ENCODE results near the gene FBXL13. TPM values are rescaled to one million over a fixed set of nuclear protein-coding genes. Genes with fewer than 3 reads are reported as not detected.
"Not testable (repeated sequence)": the region's sequence is repeated elsewhere in the genome, so short reads cannot be mapped to it uniquely, and the experiment has no call there.

The FBXL13 gene
- polyA plus RNA-seq, 1 donor, result 4.3 TPM

DNA sequence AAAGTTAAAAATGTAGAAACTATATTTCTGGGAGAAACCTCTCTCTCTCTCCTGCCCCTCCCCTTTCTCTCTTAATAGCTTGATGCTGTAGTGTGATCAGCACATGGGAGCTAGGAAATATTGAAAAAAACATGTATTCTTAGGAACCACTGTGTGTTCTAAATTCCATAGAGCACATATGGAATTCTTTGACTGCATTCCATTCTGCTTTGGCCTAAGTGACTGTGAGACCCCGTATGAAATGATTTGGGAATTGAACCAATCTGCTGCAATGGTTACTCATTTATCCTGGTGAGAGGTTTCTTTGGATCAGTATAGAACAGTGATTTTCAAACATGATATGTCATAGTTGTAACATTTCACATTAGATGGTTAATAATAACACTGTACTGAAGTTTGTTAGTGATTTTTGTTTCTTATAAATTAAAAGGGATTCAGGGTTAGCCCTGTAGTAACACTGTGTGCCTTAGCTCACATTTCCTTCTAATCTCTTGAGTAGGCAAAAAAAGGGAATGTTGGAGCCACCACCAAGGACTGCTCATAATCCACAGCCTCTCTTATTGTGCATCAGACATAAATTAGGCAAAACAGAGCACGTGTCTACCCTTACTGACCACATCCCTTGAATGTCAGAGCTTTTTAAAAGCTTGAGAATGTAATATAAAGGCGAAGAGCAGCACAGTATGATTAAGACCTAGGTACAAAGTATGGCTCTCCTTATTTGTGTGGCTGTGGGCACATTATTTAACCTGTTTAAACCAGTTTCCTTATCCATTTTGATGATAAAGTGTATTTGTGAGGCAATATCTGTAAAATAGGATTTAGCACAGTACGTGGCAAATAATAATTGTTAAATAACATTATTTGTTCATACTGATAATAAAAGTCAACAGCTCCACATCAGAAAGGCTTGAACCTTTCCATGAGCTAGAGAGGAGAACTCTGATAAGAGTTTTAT lies 256.7 kb downstream of the FBXL13 start:
- no peak for DNase-seq

DNA sequence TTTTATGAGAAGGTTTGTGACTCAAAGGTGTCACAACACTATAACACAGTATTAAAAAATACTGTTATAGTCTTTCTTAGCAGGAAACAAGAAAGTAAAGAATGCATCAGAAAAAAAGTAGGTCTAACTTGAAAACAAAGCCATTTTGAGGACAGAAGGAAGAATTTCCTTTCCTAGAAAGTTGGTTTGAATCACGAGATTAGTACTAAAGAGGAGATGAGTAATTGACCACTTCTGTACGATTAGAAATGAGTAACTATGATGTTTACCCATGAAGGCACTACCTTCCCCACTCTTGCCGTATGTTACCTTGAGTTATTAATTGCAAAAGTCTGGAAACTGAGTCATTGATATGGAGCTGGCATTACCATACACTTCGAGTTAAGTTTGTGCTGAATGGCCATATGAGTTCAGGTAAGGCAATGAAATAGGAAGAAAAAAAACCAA lies 260.5 kb downstream of the FBXL13 start:
- DNase-seq, result no peak

DNA sequence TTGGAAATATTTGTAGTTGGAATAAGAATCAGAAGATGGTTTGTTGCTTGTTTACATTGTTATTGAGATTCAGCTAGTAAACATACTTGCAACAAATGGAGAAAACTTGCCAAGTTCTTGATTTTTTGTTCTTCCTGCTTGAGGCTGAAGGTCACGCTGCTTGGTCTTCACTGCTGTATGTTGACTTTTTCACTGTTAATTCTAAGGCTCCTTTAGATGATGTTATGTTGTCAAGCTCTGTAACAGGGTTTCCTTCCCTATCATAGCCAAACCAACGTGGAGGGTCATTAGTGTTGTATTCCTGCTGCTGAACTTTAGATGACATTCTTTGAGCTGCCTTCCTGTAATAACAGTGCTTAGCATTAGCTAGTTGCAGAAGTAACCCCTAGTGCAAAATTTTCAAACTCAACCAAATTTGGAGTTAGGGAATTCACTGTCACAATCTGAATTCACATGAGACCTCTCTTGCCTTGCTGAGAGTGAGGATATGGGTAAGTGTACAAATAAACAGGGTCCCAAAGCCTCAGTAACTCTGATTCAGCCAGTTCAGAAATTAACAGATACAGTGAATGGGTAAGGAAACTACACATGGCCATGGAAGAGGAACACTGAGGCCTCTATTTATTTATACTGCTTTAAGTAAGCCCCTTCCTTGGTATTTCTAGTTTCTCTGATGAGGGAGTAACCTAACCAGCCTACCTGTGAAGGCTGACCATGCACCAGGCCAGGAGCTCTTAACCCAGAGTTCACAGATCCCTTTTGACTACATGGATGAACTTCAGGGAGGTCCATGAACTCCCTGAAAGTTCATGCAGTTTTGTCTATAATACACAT lies 261.2 kb downstream of the FBXL13 start:
- DNase-seq, result no peak

DNA sequence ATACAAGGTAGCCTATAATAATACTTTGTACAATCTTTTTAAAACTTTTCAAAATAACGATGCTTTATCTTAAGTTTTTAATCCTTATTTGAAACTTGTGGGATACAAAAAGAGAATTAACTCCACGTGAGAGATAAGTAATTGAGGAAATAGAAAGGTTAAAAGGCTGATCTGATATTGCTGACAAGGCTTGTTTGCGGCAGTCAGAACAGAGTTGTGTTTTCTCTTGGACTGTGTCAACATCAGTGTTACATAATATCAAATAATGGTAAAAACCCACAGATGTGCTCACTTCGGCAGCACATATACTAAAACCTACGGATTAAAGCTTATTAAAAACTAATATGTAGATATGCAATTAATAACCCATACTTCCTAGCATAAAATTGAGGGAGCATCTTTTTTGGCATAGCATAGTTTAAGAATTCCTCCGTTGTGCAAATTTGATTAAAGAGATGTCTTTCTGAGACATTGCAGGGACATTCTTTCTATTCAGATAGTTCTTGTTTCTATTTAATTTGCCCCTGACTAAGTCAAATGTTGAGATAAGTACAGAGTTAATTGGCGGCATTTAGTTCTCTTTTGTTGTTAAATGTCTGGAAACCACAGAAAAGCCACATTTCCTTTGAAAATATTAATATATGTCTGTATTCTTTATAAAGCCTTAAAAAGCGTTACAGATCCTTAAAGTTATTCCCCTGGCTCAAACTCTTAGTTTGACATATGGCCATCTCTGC lies 262.5 kb downstream of the FBXL13 start:
- no peak for DNase-seq

DNA sequence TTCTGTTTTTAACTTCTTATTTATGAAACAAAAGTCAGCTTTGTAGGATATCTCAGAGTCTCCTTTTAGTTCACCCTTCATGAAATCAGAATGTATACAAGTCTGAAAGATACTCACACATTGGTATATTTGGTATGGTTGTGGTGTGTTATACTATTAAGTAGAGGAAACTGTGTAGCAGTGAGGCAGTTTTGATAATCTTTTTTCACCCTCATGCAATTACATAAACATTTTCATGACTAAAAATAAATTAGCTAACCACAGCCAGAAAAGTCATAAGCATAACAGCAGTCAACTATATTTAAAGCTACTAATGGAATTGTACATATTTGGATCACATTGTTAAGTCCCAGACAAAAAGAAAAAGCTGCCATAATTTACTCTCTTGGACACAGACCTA lies 263.7 kb downstream of the FBXL13 start:
- DNase-seq, result no peak

DNA sequence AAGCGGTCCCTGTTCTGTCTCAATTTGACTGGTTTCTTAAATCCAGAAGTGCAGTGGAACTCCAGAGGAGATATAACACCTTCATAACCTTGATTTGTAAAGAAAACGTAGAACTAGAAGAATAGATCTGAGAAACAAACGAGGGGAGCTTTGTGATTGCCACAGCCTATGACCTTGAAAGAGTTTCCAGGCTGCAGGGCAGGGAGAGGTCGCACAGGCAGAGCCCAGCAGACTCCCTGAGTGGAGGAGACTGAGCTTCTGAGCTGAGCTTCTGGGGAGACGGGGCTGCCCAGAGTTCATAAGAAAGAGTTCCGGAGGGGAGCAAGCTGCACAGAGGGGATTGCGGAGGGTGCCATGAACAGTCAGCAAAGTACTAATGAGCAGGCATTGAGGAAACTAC lies 268.0 kb downstream of the FBXL13 start:
- no peak for DNase-seq

DNA sequence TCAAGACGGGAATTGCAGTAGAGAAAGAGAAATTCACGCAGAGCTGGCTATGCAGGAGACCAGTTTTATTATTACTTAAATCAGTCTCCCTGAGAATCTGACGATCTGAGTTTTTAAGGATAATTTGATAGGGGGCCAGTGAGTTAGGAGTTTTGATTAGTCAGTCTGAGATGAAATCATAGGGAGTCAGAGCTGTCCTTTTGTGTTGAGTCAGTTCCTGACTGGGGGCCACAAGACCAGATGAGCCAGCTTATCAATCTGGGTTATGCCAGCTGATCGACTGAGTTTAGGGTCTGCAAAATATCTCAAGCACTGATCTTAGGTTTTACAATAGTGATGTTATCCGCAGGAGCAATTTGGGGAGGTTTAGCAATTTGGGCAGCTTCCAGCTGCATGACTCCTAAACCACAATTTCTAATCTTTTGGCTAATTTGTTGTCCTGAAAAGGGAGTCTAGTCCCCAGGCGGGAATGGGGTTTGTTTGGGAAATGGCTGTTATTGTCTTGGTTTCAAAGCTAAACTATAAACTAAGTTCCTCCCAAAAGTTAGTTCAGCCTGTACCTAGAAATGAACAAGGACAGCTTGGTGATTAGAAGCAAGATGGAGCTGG lies 278.5 kb downstream of the FBXL13 start:
- not testable (repeated sequence) for DNase-seq

DNA sequence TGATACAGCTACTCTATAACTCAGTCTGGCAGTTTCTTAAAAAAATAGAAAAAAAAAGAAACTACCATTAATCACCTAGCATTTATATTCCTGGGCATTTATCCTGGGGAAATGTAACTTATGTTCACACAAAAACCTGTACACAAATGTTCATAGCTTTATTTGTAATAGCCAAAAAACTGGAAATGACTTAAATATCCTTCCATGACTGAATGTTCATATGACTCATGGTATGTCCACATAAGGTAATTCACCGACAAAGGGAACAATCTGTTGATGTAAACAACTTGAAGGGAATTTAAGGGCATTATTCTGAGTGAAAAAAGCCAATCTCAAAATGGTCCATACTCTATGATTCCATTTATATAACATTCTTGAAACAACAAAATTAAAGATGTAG lies 280.0 kb downstream of the FBXL13 start:
- not testable (repeated sequence) for DNase-seq

DNA sequence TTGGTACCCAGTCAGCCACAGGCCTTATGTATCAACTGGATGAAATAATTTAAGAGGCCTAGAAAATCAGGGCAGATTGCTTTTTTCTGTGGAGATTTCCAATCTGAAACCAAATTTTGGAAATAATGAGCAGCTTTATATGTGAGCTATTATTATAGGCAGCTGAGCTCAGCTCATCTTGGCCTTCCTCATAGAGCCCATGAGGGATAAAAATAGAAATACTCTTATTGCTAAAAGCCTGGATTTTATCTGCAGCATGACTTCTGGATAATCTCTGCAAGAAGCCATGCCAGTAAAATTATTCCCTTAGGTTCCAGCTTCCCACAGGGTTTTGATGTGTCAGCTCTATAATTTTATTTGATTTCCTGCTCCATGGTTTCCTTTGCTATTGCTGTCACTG lies 282.8 kb downstream of the FBXL13 start:
- DNase-seq, result not testable (repeated sequence)

DNA sequence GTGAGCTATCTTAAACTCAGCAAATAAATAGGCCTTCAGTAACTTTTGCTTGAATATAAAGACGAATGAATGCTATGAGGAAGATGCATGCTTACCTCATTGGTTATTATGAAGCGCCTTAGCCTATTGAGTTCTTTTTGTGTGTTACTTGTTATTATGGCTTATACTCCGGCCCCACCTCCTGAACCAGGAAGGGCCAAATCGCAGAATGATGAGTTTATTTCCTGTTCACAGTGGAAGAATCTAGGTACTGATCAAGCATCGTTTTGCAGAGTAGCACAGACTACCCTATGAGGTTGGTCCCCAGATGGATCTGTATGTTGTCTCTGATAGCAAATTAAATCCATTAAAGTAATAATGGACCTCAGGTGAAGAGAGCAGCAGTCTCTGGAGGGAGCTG lies 283.2 kb downstream of the FBXL13 start:
- not testable (repeated sequence) for DNase-seq

DNA sequence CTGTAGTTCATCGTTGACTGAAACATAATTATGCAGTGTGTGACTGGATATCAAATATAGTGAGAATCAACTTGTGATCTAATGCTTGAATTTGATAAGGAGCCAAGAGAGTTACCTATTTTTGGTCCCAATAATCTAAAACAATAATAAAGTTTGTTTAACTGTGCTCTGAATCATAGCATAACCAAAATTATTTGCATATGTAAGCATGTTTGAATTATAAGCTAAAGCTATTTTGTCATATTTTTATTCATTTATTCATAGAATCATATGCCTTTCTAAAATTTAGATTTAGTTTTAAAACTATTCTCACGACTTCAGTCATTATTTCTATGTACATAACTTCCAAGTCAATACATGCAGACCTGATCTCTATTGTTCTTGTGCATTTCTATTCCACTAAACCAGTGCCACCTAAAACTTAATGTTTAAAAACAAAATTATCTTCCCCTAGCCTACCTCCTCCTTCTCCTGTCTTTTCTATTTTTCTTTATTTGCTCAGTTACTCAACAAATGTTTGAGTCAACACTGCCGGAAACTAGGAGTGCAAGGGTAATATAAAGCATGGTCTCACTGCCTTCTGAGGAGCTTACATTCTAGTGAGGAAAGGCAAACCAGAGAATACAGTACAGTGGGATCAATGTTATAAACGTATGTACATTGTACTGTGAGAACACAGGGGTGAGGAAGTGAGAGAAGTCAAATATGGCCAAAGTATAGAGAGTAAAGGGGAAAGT lies 284.1 kb downstream of the FBXL13 start:
- DNase-seq, result not testable (repeated sequence)

DNA sequence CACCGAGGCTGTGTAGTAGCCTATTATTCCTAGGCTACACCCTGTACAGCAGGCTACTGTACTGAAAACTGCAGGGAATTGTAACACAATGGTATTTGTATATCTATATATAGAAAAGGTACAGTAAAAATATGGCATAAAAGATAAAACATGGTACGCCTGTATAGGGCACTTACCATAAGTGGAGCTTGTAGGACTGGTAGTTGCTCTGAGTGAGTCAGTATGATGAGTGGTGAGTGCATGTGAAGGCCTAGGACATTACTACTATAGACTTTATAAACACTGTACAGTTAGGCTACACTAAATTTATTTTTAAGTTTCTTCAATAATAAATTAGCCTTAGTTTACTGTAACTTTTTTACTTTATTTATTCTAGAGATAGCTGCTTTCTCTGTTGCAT lies 285.8 kb downstream of the FBXL13 start:
- not testable (repeated sequence) for DNase-seq

DNA sequence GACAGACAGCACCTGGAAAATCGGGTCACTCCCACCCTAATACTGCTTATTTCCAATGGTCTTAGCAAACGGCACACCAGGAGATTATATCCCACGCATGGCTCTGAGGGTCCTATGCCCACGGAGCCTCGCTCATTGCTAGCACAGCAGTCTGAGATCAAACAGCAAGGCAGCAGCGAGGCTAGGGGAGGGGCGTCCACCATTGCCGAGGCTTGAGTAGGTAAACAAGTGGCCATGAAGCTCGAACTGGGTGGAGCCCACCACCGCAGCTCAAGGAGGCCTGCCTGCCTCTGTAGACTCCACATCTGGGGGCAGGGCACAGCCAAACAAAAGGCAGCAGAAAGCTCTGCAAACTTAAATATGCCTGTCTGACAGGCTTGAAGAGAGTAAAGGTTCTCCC lies 293.7 kb downstream of the FBXL13 start:
- not testable (repeated sequence) for DNase-seq

DNA sequence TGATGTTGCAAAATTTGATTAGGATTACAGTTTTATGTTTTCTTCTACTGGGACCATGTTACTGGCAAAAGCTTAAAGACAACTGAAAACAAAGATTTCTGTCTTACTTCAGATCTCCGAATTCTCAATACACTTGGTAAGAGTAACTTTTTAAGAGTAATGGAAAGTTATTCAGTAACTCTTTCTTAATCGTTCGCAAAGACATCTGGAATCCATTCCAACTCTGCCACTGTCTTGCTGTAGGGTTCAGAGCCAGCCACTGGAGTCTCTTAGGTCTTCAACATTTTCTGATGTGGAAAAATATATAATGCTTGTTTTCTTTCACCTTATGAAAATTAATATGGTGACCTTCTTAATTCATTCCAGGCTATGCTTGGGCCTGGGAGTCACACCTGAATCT lies 295.9 kb downstream of the FBXL13 start:
- not testable (repeated sequence) for DNase-seq

DNA sequence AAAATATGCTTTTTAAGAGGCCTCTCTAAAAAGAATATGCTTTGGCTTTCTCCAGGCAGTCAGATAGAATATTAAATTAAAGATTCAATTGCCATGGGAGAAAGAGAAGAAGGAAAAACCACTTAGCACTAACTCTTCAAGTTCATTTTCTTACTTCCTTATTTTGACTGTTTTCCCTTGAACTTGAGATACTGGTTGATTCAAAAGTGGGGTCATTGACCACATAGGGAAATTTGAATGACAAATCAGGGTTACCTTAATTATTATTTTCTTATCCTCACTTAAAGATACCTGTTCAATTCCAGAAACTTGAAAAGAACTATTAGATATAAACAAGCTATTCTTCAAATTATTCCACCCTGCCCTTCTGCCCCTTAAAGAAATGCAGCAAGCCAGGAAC lies 298.4 kb downstream of the FBXL13 start:
- not testable (repeated sequence) for DNase-seq

DNA sequence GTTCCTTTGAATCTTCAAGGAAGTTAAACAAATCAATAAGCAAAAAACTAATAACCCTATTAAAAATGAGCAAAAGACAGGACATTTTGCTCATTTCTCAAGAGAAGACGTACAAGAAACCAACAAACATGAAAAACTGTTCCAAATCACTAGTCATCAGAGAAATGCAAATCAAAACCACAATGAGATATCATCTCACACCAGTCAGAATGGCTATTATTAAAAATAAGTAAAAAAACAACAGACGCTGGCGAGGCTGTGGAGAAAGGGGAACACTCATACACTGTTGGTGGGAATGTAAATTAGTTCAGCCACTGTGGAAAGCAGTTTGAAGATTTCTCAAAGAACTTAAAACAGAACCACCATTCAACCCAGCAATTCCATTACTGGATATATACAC lies 304.1 kb downstream of the FBXL13 start:
- not testable (repeated sequence) for DNase-seq

DNA sequence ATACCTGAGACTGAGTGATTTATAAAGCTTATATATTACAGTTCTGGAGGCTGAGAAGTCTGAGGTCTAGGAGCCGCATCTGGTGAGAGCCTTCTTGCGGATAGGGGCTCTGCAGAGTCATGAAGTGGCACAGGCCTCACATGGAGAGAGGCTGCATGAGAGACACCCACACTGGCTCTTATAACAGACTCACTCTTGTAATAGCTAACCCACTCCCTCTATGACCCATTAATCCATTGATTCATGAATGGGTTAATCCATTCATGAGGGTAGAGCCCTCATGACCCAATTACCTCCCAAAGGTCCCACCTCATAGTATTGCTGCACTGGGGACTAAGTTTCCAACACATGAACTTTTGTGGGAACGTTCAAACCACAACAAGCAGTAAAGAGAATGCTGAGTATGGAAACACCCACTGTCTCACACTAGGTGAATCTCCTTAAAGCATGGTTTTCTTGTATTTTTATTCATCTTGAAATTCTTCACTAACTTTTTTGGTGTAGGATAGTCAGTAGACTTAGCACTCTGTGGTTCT lies 304.9 kb downstream of the FBXL13 start:
- DNase-seq, result not testable (repeated sequence)

DNA sequence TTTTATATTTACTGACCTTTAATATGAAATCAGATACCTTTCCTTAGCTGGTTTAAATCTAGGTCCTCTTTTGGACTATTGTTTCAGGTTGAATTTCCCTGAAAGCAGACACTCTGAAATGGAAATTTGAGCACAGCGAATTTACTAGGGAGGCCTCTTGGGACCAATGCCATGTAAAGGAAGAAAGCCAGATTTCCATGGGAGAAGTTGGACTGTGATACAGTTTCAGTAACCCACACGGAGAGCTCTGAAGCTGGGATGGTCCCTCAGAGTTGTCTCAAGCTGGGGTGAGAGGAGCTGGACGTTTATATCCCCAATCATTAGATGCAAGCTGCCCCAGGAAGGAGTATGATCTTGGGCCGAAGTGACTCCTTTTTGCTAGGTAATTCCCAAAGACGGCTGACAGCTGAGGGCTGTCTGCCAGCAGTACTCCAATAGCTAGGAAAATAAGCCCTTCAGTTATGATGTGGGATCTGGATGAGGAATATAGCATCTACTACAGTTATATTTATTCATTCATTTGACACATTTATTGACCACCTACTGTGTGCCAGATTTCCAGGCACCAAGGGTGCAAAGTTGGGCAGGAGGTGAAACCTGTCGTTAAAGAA lies 311.2 kb downstream of the FBXL13 start:
- DNase-seq, result not testable (repeated sequence)
